Liver (tissue), 9 donors: ENCODE data around the gene ART5. TPM values are rescaled to one million over a fixed set of nuclear protein-coding genes. Genes with fewer than 3 reads are reported as not detected.
A peak's percentile ranks its signal among the peaks of the same experiment; 100 is the strongest.

ENCODE experiments used
- DNase-seq: peaks from one replicate; pipeline ENCODE4 v3.0.0-alpha.2; 2017; ENCODE audit warnings: low spot score
- H3K27ac ChIP-seq, 2 donors: one replicate each; pipeline ENCODE4 v1.7.0; 2013; ENCODE audit warnings: inconsistent platforms in 2 of 2, low read length in 2 of 2, control low read depth in 1 of 2, low read depth in 1 of 2, mild to moderate bottlenecking in 1 of 2
- H3K27me3 ChIP-seq, 4 donors: one replicate each; pipeline versions ENCODE4 v1.6.1 to v1.7.0; 2013; ENCODE audit warnings: low read length in 3 of 4, inconsistent platforms in 1 of 4, mild to moderate bottlenecking in 1 of 4, moderate library complexity in 1 of 4; ENCODE audit not compliant: control insufficient read depth in 4 of 4, insufficient read depth in 4 of 4
- H3K36me3 ChIP-seq, 4 donors: one replicate each; pipeline versions ENCODE4 v1.6.1 to v1.7.0; 2013; ENCODE audit warnings: low read length in 3 of 4, mild to moderate bottlenecking in 3 of 4, low read depth in 1 of 4, moderate library complexity in 1 of 4; ENCODE audit not compliant: control insufficient read depth in 4 of 4, insufficient read depth in 3 of 4
- H3K4me1 ChIP-seq, 4 donors: one replicate each; pipeline versions ENCODE4 v1.6.1 to v1.7.0; 2013; ENCODE audit warnings: low read length in 3 of 4, mild to moderate bottlenecking in 3 of 4, moderate library complexity in 1 of 4; ENCODE audit not compliant: control insufficient read depth in 4 of 4, insufficient read depth in 4 of 4
- H3K4me3 ChIP-seq, 3 donors: one replicate each; pipeline versions ENCODE4 v1.6.1 to v1.7.0; 2013; ENCODE audit warnings: low read length in 3 of 3, control low read depth in 1 of 3, low read depth in 1 of 3, mild to moderate bottlenecking in 1 of 3
- H3K9ac ChIP-seq, 2 donors: one replicate each; pipeline ENCODE4 v1.7.0; 2013; ENCODE audit warnings: low read length in 2 of 2, mild to moderate bottlenecking in 2 of 2, moderate library complexity in 2 of 2, control low read depth in 1 of 2, low read depth in 1 of 2
- H3K9me3 ChIP-seq, 4 donors: one replicate each; pipeline versions ENCODE4 v1.6.1 to v1.7.0; 2013; ENCODE audit warnings: low read length in 3 of 4; ENCODE audit not compliant: control insufficient read depth in 4 of 4
- ATF3 ChIP-seq: IDR thresholded peaks from 2 replicates; pipeline ENCODE4 v1.6.1; 2016; ENCODE audit warnings: antibody characterized with exemption
- CTCF ChIP-seq: fragments of 150-350 bp; IDR thresholded peaks from 2 replicates; pipeline ENCODE4 v1.5.1; 2017; ENCODE audit warnings: improper control_type of control experiment, low read depth, low read length; ENCODE audit not compliant: missing input control
- EGR1 ChIP-seq, 2 donors: IDR thresholded peaks; 2 replicates each; pipeline ENCODE4 v1.6.1; 2016 to 2018; ENCODE audit warnings: antibody characterized with exemption in 2 of 2, low read depth in 2 of 2
- FOXA1 ChIP-seq: IDR thresholded peaks from 2 replicates; pipeline ENCODE4 v1.6.1; 2016; ENCODE audit warnings: antibody characterized with exemption
- FOXA2 ChIP-seq: IDR thresholded peaks from 2 replicates; pipeline ENCODE4 v1.6.1; 2016; ENCODE audit warnings: antibody characterized with exemption
- GABPA ChIP-seq, 2 donors: IDR thresholded peaks in 1 of 2; conservative IDR thresholded peaks in 1 of 2; 2 replicates each; pipeline ENCODE4 v1.6.1; 2016; ENCODE audit warnings: antibody characterized with exemption in 2 of 2, mild to moderate bottlenecking in 1 of 2, moderate library complexity in 1 of 2
- HNF4A ChIP-seq, 2 donors: conservative IDR thresholded peaks; 2 replicates each; pipeline ENCODE4 v1.6.1; 2016; ENCODE audit warnings: antibody characterized with exemption in 2 of 2, mild to moderate bottlenecking in 2 of 2
- HNF4G ChIP-seq: IDR thresholded peaks from 2 replicates; pipeline ENCODE4 v1.6.1; 2016; ENCODE audit warnings: antibody characterized with exemption
- NR2F2 ChIP-seq: IDR thresholded peaks from 2 replicates; pipeline ENCODE4 v1.6.1; 2016; ENCODE audit warnings: antibody characterized with exemption
- RAD21 ChIP-seq, 2 donors: IDR thresholded peaks; 2 replicates each; pipeline ENCODE4 v1.6.1; 2016; ENCODE audit warnings: antibody characterized with exemption in 2 of 2, mild to moderate bottlenecking in 2 of 2
- REST ChIP-seq: IDR thresholded peaks from 2 replicates; pipeline ENCODE4 v1.6.1; 2016; ENCODE audit warnings: antibody characterized with exemption, mild to moderate bottlenecking
- RXRA ChIP-seq, 2 donors: IDR thresholded peaks; 2 replicates each; pipeline ENCODE4 v1.6.1; 2017 to 2018; ENCODE audit warnings: antibody characterized with exemption in 2 of 2, mild to moderate bottlenecking in 1 of 2
- SP1 ChIP-seq: IDR thresholded peaks from 2 replicates; pipeline ENCODE4 v1.6.1; 2018; ENCODE audit warnings: antibody characterized with exemption, mild to moderate bottlenecking
- TAF1 ChIP-seq: conservative IDR thresholded peaks from 2 replicates; pipeline ENCODE4 v1.6.1; 2016; ENCODE audit warnings: antibody characterized with exemption, mild to moderate bottlenecking
- YY1 ChIP-seq: IDR thresholded peaks from 2 replicates; pipeline ENCODE4 v1.6.1; 2016; ENCODE audit warnings: antibody characterized with exemption, mild to moderate bottlenecking
- ZBTB33 ChIP-seq: IDR thresholded peaks from 2 replicates; pipeline ENCODE4 v1.6.1; 2016; ENCODE audit warnings: antibody characterized with exemption
- WGBS: extraction: QIAGEN DNeasy Blood & Tissue Kit; methylation state at CpG from one replicate; pipeline ENCODE4 v1.1.7; 2013; 5-methylcytosine and 5-hydroxymethylcytosine counted together
- polyA plus RNA-seq, 2 donors: library from polyadenylated mRNA; stranded (reverse) in 1 of 2; unstranded in 1 of 2; fragments of 200-250 nt in 1 of 2; fragments of >200 nt in 1 of 2; fragmentation: Nextera tagmentation in 1 of 2; extraction: Ambion mirVana in 1 of 2; gene quantifications; one replicate each; pipeline versions ENCODE4 v1.2.1 to v1.2.3, GENCODE V29; 2013 to 2015
- total RNA-seq, 2 donors: library from RNA; depleted of rRNA; stranded (reverse); fragments of >200 nt; gene quantifications; one replicate each; pipeline ENCODE4 v1.2.3, GENCODE V29; 2014
- TF ChIP-seq, protein P1 (sequence below): IDR thresholded peaks from 2 replicates; pipeline ENCODE4 v1.6.1; 2016; ENCODE audit warnings: antibody characterized with exemption
- donor health status: healthy.
- donor health status: healthy.
- donor health status: healthy.
- donor health status: healthy.
- donor health status: healthy.

The ART5 gene, protein sequence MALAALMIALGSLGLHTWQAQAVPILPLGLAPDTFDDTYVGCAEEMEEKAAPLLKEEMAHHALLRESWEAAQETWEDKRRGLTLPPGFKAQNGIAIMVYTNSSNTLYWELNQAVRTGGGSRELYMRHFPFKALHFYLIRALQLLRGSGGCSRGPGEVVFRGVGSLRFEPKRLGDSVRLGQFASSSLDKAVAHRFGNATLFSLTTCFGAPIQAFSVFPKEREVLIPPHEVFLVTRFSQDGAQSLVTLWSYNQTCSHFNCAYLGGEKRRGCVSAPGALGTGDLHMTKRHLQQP
- total RNA-seq, result under 1 TPM; 0.17 to 0.93 TPM
- polyA plus RNA-seq, result not detected

DNA sequence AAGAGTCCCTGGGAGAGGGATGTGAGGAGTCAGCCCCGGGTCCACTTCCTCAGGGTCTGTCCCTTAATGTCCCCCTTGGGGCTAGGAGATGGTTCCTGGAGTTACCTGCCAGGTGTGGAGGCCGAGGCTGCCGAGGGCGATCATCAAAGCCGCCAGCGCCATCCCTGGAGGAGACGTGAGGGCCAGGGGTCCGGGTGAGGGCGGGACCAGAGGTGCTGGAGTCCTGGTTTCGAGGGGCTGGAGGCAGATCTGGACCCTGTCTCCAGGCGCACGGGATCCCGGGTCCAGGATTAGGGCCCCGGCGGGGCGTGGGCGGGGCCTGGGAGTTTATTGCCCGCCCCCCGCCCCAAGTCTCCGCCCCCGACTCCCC is at the start of gene ART5:
TSS of gene ART5 (minus strand) at position 292 of the 370 bp plus-strand sequence. CDS start at position 162, 130 bp downstream.
- H3K4me3 ChIP-seq, result peak within 1 kb of the TSS; percentile 49 to 62 (median 55)
- no peaks in the 10 kb centered on the region for H3K27me3 ChIP-seq
- no peak within 1 kb of the TSS for H3K27ac ChIP-seq
- no peaks in the 10 kb centered on the region for H3K36me3 ChIP-seq
- H3K4me1 ChIP-seq, result peaks cover 6 to 20% (median 9%) of the 10 kb centered on the region in 4 donors
- peak within 1 kb of the TSS in 1 of 2 donors; percentile 68 for H3K9ac ChIP-seq
- no peaks in the 10 kb centered on the region for H3K9me3 ChIP-seq
- 34% methylated on average over 21 of the region's 21 CpGs for WGBS
- no peak for DNase-seq
- TF ChIP-seq, protein P1, sequence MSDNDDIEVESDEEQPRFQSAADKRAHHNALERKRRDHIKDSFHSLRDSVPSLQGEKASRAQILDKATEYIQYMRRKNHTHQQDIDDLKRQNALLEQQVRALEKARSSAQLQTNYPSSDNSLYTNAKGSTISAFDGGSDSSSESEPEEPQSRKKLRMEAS, result no peak
- TF ChIP-seq ZBTB33 (no peak), EGR1 (IDR thresholded peaks at IDR 0.05; ENCODE audit: low read depth in 2 of 2) (no peak), FOXA1 (no peak), REST (no peak), YY1 (no peak), CTCF (no peak), ATF3 (no peak), HNF4G (no peak), RXRA (IDR thresholded peaks at IDR 0.05) (no peak), SP1 (no peak)

GRCh38 chr11:3686751-3687150 is 45.0 kb upstream of the ART5 start:
- peaks cover 12 to 64% (median 45%) of the 10 kb centered on the region in 4 donors for H3K36me3 ChIP-seq
- H3K27me3 ChIP-seq, result no peaks in the 10 kb centered on the region
- H3K4me3 ChIP-seq, result no peak overlapping the region
- 95% methylated on average over 4 of the region's 4 CpGs for WGBS
- no peak for DNase-seq
- no peak overlapping the region for H3K27ac ChIP-seq
- H3K4me1 ChIP-seq, result peaks cover 0 to 5% (median 0%) of the 10 kb centered on the region in 4 donors
- H3K9me3 ChIP-seq, result no peaks in the 10 kb centered on the region
- no peak overlapping the region for H3K9ac ChIP-seq
- no peak for TF ChIP-seq FOXA2
- no peak for TF ChIP-seq RXRA (IDR thresholded peaks at IDR 0.05)
- no peak for TF ChIP-seq REST
- TF ChIP-seq NR2F2, result no peak
- no peak for TF ChIP-seq RAD21 (IDR thresholded peaks at IDR 0.05)
- no peak for TF ChIP-seq GABPA (IDR thresholded peaks at IDR 0.05 in 1 of 2, conservative IDR thresholded peaks at IDR 0.05 in 1 of 2)
- no peak for TF ChIP-seq HNF4A (conservative IDR thresholded peaks at IDR 0.05)
- TF ChIP-seq TAF1, result no peak
- TF ChIP-seq YY1, result no peak
- TF ChIP-seq ATF3, result no peak
- TF ChIP-seq, protein P1, result no peak
- no peak for TF ChIP-seq HNF4G
- no peak for TF ChIP-seq EGR1 (IDR thresholded peaks at IDR 0.05; ENCODE audit: low read depth in 2 of 2)
